HL-60 (cell line): ENCODE results near the gene EFNA3.

Experiments used
- DNase-seq, 2 experiments: peaks; one replicate each; pipeline ENCODE4 v3.0.0-alpha.2; 2010 to 2020; ENCODE audit warnings: low read depth in 1 of 2, low spot score in 1 of 2
- H3K27ac ChIP-seq: fragments of 250-450 bp; sonication (Bioruptor Pico); replicated peaks from 2 replicates; pipeline ENCODE4 v1.5.1; 2020; ENCODE audit warnings: mild to moderate bottlenecking, moderate library complexity
- H3K27me3 ChIP-seq: fragments of 250-450 bp; sonication (Bioruptor Pico); 2 replicates; pipeline ENCODE4 v1.5.1; 2021; ENCODE audit warnings: mild to moderate bottlenecking, moderate library complexity; ENCODE audit not compliant: insufficient read depth, poor library complexity, severe bottlenecking
- H3K4me3 ChIP-seq: replicated peaks from 2 replicates; pipeline ENCODE4 v1.5.1; 2011; ENCODE audit warnings: mild to moderate bottlenecking, control low read depth, low read length; ENCODE audit not compliant: insufficient read depth
- CTCF ChIP-seq: IDR thresholded peaks from one replicate; pipeline ENCODE4 v1.5.1; 2011; ENCODE audit warnings: low read length, control low read depth, inconsistent platforms; ENCODE audit not compliant: insufficient read depth
- GABPA ChIP-seq: IDR thresholded peaks from 2 replicates; pipeline ENCODE4 v1.6.1; 2012; ENCODE audit warnings: low read depth
- POLR2AphosphoS5 ChIP-seq: IDR thresholded peaks from 2 replicates; pipeline ENCODE4 v1.6.1; 2012; ENCODE audit warnings: low read depth
- REST ChIP-seq: IDR thresholded peaks from 2 replicates; pipeline ENCODE4 v1.6.1; 2012; ENCODE audit warnings: low read depth; ENCODE audit not compliant: insufficient replicate concordance
- SPI1 ChIP-seq: IDR thresholded peaks from 2 replicates; pipeline ENCODE4 v1.6.1; 2012; ENCODE audit warnings: low read depth, mild to moderate bottlenecking, borderline replicate concordance

The EFNA3 gene

GRCh38 chr1:155121249-155121648, 42.6 kb downstream of the EFNA3 start:
- TF ChIP-seq REST (no peak), CTCF (no peak), POLR2AphosphoS5 (no peak), SPI1 (no peak)
- Histone ChIP-seq H3K27ac (no peak overlapping the region), H3K27me3 (peaks cover 14% of the 10 kb centered on the region), H3K4me3 (no peak overlapping the region)
- DNase-seq: no peak

GRCh38 chr1:155122308-155122707, 43.7 kb downstream of the EFNA3 start:
- no peak for DNase-seq
- TF ChIP-seq CTCF (no peak), SPI1 (no peak), POLR2AphosphoS5 (no peak), REST (no peak)
- Histone ChIP-seq H3K27me3 (peaks cover 25% of the 10 kb centered on the region), H3K27ac (no peak overlapping the region), H3K4me3 (no peak overlapping the region)

GRCh38 chr1:155123801-155124200, 45.2 kb downstream of the EFNA3 start:
- no peak for DNase-seq
- H3K27me3 ChIP-seq: peaks cover 35% of the 10 kb centered on the region
- TF ChIP-seq CTCF (no peak), SPI1 (no peak), REST (no peak), GABPA (no peak), POLR2AphosphoS5 (no peak)

More at GRCh38 chr1:155123801-155124200, 45.2 kb downstream of the EFNA3 start:
- Histone ChIP-seq H3K27ac (no peak overlapping the region), H3K4me3 (no peak overlapping the region)
